ENCODE results near the gene ARSI.

The ARSI gene

DNA sequence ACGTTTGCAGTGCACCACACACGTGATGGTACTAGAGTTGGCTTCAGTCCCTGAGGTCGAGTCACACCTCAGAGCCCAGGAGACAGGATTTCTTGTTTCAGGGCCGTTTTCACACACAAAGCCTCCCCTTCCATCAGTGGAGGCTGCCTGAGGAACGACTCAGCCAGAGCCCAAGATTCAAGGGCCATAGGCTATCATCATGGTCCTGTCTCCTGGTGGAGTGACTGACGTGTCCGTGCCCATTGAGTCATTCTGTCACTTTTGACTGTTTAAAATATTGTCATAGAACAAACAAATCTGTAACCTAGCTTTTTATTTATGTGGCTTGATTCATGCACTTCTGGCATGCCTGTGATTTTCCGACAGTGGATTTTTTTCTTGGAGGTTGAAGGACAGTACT is 41.5 kb downstream of the ARSI start:
- DNase-seq (ENCODE audit: insufficient read length, low spot score) (no peak), FAIRE-seq (no peak)
- TF ChIP-seq, protein P1, sequence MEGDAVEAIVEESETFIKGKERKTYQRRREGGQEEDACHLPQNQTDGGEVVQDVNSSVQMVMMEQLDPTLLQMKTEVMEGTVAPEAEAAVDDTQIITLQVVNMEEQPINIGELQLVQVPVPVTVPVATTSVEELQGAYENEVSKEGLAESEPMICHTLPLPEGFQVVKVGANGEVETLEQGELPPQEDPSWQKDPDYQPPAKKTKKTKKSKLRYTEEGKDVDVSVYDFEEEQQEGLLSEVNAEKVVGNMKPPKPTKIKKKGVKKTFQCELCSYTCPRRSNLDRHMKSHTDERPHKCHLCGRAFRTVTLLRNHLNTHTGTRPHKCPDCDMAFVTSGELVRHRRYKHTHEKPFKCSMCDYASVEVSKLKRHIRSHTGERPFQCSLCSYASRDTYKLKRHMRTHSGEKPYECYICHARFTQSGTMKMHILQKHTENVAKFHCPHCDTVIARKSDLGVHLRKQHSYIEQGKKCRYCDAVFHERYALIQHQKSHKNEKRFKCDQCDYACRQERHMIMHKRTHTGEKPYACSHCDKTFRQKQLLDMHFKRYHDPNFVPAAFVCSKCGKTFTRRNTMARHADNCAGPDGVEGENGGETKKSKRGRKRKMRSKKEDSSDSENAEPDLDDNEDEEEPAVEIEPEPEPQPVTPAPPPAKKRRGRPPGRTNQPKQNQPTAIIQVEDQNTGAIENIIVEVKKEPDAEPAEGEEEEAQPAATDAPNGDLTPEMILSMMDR (IDR thresholded peaks at IDR 0.05; ENCODE audit: insufficient read depth, missing control alignments) = no peak

DNA sequence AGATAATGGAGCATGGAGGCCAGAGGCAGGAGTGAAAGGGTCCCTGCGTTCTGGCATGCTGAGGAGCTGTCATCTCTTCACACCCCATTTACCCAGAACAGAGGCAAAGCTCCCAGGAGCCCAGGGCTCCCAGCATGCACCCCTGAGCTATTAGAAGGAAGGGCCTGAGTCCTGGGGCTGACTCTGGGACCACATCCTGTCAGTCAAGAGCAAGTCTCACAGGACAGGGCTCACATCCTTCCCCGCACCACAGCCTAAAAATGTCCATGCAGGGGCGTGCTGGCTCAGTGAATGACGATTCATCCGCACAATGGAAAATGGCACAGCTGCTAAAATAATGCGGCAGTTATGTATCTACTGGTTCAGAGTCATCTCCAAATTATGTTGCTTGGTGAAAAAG is 44.6 kb downstream of the ARSI start:
- TF ChIP-seq, protein P1 (IDR thresholded peaks at IDR 0.05; ENCODE audit: insufficient read depth, missing control alignments) = no peak
- DNase-seq (ENCODE audit: insufficient read length, low spot score) = no peak
- no peak for FAIRE-seq

DNA sequence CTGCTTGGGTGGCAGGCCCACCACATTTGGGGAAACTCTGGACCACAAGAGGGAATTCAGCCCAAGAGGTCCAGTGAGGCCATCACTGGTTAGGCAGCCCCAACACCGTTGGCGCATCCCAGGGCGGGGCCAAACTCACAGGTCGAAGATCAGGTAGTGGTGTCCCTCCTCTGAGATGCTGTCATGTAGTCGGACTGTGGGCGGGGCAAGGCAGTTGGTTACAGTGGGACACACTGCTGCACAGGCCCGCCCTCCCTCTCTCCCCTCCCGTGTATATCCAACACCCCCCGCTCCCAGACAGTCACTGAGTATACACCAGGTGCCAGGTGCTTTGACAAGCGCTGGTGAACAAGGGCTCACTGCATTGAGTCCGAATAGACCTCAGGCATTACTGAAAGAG is 45.3 kb downstream of the ARSI start:
- TF ChIP-seq, protein P1 (IDR thresholded peaks at IDR 0.05; ENCODE audit: insufficient read depth, missing control alignments) = no peak
- FAIRE-seq = no peak

DNA sequence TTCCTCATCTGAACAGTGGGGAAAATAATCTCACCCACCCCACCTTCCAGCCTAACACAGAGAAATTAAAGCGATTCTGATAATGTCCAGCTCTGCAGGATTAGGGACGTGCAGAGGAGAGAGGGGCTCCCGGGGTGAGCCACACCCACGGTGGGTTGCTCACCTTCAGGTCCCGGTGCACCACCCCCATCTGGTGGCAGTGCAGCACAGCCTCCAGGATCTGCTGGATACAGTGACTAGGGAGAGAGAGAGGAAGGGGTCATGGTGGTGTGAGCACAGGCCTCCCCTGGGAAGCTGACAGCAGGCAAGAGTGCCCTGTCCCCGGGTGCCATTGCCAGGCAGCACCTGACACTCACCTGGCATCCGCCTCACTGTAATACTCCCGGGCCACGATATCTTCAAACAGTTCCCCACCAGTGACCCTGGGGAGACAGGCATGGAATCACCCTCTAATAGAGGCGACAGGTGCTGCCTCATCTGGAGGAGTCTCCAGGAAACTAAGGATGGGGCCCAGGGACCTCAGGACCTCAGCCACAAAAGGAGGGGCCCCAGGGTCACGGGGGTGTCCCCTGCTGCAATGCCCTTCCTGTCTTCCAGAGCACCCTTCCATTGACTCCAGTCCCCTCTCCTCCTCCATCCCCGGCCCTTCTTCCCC is 46.2 kb downstream of the ARSI start:
- TF ChIP-seq, protein P1 (IDR thresholded peaks at IDR 0.05; ENCODE audit: insufficient read depth, missing control alignments) = peak; percentile 22
- DNase-seq (ENCODE audit: insufficient read length, low spot score) (no peak), FAIRE-seq (no peak)

More for the DNA sequence above, 45.3 kb downstream of the ARSI start:
- DNase-seq (ENCODE audit: insufficient read length, low spot score) = no peak

DNA sequence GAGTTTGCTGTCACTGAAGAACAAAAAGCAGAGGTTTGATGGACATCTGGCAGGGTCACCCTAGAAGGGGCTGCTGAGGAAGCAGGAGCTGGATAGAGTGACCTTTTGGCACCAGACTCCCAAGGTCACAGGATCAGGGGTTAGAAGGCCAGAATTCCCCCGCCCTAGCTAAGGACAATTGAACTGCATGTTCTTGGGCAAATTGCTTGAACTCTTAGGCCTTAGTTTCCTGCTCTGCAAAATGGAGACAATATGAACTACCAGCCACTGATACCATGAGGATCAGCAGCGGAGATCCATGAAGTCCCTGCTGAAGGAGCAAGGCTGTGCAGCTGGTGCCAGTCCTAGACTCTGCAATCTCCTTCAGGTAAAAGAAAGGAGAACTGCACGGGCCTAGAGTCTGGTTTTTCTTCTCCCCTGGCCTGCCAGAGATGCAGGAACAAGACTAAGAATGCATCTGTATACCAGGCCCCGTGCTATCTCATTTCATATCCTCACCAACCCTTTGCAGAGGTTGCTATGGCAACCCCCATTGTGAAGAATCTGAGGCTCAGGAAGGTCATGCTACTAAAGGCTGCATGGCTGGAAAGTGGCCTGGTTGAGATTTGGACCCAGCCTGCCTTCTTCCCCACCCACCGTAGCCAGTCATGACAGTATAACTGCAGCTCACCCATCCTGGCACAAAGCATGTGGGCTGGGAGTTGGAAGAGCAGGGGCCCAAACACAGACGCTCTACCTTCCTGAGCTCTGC is 46.9 kb downstream of the ARSI start:
- TF ChIP-seq, protein P1 (IDR thresholded peaks at IDR 0.05; ENCODE audit: insufficient read depth, missing control alignments) = no peak
- no peak for DNase-seq (ENCODE audit: insufficient read length, low spot score)
- no peak for FAIRE-seq

DNA sequence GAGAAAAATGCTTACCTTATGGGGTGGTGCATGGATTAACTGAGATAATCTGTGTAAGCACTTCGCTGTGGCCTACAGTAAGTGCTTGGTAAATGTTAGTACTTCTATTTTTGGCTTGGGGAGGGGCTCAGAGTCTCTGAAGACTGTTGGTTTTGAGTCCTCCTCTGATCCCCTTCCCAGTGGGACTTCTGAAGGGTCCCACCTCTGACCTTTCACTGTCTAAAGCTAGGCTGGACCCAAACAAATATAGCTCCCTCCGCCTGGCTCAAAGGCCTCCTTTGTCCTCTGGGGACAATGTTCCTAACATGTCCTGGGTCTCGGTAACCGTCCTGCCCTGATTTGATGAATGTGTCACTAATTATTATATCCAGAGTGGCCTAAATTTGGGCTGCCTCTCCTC is 47.9 kb downstream of the ARSI start:
- DNase-seq (ENCODE audit: insufficient read length, low spot score) = no peak
- FAIRE-seq = peak; percentile 35
- TF ChIP-seq, protein P1 (IDR thresholded peaks at IDR 0.05; ENCODE audit: insufficient read depth, missing control alignments) = no peak

DNA sequence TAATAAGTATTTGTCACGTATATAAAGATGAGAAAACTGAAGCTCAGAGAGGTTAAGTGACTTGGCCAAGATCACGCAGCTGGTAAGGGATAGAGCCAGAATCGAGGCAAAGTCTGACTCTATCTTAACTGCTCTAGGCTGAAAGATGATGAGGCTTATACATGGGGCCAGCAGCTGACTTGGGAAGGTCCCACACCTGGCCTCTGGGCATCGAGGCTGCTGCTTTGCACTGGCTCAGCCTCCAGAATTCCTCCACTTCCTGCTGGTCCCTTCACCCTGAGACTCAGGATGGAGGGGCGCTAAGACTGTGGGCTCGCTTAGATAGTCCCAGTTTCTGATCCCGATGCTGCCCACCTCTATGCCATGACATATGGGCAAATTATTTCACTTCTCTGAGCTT is 48.3 kb downstream of the ARSI start:
- TF ChIP-seq, protein P1 (IDR thresholded peaks at IDR 0.05; ENCODE audit: insufficient read depth, missing control alignments) = no peak
- FAIRE-seq = no peak
- no peak for DNase-seq (ENCODE audit: insufficient read length, low spot score)

Data from D721Med (cell line).